Occipital lobe (tissue), 2 donors: ENCODE data around the gene MS4A6E. TPM values are rescaled to one million over a fixed set of nuclear protein-coding genes. Genes with fewer than 3 reads are reported as not detected.

ENCODE experiments used
- DNase-seq: peaks from one replicate; lab custom pipeline; 2025; lab: John Stamatoyannopoulos, UW
- total RNA-seq: library from RNA; depleted of rRNA; stranded (reverse); fragments of >200 nt; gene quantifications from one replicate; pipeline ENCODE4 v1.2.3, GENCODE V29; 2014

Gene MS4A6E
- total RNA-seq, 1 donor from 2014 or later: not detected

DNA sequence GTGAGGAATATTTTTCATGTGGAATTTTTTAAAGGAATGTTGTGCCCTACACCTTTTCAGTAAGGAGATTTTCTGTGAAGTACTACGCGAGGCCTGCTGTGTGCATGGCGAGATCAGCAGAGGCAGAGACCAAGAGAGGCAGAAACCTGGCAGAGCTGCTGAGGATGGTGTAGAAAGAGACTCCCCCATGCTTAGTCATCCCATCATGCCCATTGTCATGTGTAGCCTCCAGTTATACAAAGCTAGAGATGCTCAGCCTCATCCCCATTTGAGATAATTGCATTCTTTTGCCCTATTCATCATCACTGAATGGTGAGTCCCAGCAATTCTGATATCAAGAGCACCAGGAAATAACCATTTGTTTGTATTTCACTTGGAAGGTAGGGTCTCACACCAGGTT, 48.3 kb downstream of the MS4A6E start:
- DNase-seq: no peak

DNA sequence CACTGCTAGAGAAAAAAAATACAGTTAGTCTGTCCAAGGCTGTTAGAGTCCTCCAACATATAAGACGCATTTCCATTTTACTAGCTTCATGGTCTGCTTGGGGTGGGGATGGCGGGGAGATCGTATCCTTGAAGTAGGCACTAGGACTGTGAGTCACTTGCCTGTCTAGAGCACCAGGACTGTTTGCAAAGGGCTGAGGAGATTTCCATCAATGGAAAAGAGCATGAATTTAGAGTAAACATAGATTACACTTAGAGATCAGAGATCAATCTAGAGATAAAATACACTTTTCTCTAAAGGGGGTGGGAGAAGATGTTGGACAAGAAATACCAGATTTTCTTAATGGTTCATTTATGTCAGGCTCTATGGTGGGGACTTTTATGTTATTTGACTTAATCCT, 49.5 kb downstream of the MS4A6E start:
- no peak for DNase-seq

DNA sequence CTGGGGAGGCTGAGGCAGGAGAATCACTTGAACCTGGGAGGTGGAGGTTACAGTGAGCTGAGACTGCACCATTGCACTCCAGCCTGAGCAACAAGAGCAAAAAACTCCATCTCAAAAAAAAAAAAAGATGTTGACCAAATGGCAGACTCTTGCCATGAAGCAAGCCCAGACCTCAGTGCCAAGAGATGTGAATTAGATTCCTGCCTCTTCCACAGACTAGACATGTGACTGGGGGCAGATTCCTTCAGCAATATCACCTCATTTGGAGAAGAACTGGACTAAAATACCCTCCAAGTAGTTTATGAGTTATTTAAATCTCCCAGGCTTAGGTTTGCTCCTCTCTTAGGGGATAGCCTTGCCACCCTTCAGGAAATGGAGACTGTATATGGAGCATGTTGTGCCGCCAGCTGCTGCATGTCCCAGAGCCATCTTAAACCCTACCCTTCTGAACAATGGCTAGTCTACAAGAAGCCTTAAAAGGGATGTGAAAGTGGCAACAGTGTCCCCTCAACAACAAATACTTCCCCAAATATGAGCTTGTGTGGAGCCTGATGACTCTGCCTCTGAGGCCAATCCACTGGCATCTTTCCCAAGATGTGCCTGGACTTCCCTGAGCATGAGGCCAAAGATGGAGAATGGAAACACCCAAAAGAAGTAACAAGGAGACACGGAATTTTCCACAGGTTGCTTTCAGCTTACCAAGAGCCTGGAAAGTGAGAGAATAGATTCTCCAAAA, 50.5 kb downstream of the MS4A6E start:
- DNase-seq: peak; percentile 8

DNA sequence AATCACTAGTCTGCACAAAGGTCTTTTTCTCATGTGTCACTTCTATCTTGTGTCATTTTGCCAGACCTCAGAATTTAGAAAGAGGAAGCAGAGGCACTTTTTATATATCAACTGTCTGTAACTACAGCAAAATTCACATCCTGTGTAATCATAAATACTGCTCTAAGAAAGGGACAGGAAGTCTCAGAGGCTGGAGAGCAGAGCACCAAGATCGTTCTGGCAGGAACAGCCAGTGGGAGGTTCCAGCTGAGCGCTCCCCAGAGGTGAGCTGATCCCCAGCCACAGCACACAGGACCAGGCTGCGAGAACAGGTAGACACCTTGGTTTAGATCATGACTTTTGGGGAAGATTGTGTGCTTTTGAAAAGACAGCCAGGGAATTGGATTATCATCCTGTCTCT, 51.3 kb downstream of the MS4A6E start, which contains the start of gene MS4A7:
Gene MS4A7, plus strand, starts transcription at position 179 of the 400 bp plus-strand sequence. CDS start 4,610 bp downstream, outside the sequence.
- DNase-seq: no peak

DNA sequence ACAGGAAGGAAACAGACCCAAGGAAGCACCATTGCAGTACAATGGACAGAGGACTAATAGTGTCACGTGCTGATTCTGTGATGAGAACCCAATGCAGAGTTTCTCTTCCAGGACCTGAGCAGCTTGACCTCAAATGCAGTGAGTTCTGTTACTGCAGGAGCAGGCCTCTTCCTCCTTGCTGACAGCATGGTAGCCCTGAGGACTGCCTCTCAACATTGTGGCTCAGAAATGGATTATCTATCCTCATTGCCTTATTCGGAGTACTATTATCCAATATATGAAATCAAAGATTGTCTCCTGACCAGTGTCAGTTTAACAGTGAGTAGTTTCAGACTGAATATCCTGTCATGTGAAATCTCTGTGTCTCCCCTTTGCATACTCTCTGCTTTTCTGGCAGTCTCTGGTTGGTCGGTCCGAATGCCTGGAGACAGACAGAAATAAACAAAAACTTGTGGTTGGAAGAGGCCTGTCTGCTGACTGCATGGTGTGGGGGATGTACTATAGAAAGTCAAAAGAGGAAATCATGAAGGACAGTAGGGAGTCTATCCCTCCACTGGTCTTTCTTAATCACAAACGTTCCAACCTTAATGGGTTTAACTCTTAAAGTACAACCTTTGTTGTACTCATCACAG, 62.3 kb downstream of the MS4A6E start:
- DNase-seq: no peak

- DNase-seq: no peak
These were observed 63.4 kb downstream of the MS4A6E start for GRCh38 chr11:60390419-60390818.

Other genes starting within 250 kb of the MS4A6E start
- 0.16 TPM for gene MS4A2, start 238.6 kb upstream of the MS4A6E start, total RNA-seq
- gene MS4A6A, start 144.2 kb upstream of the MS4A6E start, total RNA-seq: 3.7 TPM
- gene MS4A4E, start 84.1 kb upstream of the MS4A6E start, total RNA-seq: not detected
- 4.4 TPM for gene MS4A4A, start 46.6 kb upstream of the MS4A6E start, total RNA-seq
- gene MS4A7, start 51.3 kb downstream of the MS4A6E start, total RNA-seq: 3.3 TPM
- not detected for gene MS4A14, start 69.2 kb downstream of the MS4A6E start, total RNA-seq
- not detected for gene MS4A5, start 102.3 kb downstream of the MS4A6E start, total RNA-seq
- gene MS4A1, start 128.6 kb downstream of the MS4A6E start, total RNA-seq: not detected
- not detected for gene MS4A12, start 165.5 kb downstream of the MS4A6E start, total RNA-seq
- gene MS4A13, start 188.1 kb downstream of the MS4A6E start, total RNA-seq: not detected